Stimulated activated CD4-positive, alpha-beta T cell treated with anti-CD3 and anti-CD28 coated beads, Interleukin-12 subunit alpha, Interleukin-12 subunit beta, amount 100 ng/mL, for 48 hours (primary cell): Measurements from ENCODE around the gene SLC6A11.

Experiments
- DNase-seq, 3 donors: peaks; one replicate each; pipeline ENCODE4 v3.0.0-alpha.2; 2020; ENCODE audit warnings: low read depth in 2 of 3, low spot score in 1 of 3

Gene SLC6A11

GRCh38 chr3:10928407-10928960, 112.5 kb downstream of the SLC6A11 start:
- DNase-seq: no peak

- DNase-seq: no peak
These were observed 113.0 kb downstream of the SLC6A11 start for GRCh38 chr3:10928961-10929471.

GRCh38 chr3:10929978-10930665, 114.1 kb downstream of the SLC6A11 start:
- DNase-seq: no peak

GRCh38 chr3:10930666-10931040, 114.6 kb downstream of the SLC6A11 start:
- no peak for DNase-seq

- no peak for DNase-seq
These were observed 116.6 kb downstream of the SLC6A11 start for GRCh38 chr3:10932596-10932995.

GRCh38 chr3:10933021-10933420, 117.0 kb downstream of the SLC6A11 start:
- no peak for DNase-seq

- DNase-seq: no peak
These were observed 117.4 kb downstream of the SLC6A11 start for GRCh38 chr3:10933470-10933804.

- no peak for DNase-seq
These were observed 117.9 kb downstream of the SLC6A11 start for GRCh38 chr3:10933805-10934481.

GRCh38 chr3:10935028-10935427, 119.0 kb downstream of the SLC6A11 start:
- DNase-seq: no peak

GRCh38 chr3:10935846-10936631, 120.0 kb downstream of the SLC6A11 start:
- no peak for DNase-seq

- no peak for DNase-seq
These were observed 120.7 kb downstream of the SLC6A11 start for GRCh38 chr3:10936686-10937085.

GRCh38 chr3:10937141-10937825, 121.3 kb downstream of the SLC6A11 start:
- DNase-seq: no peak

GRCh38 chr3:10939556-10939955, 123.5 kb downstream of the SLC6A11 start:
- DNase-seq: no peak

GRCh38 chr3:10940106-10940505, 124.1 kb downstream of the SLC6A11 start:
- no peak for DNase-seq

GRCh38 chr3:10941972-10942371, 125.9 kb downstream of the SLC6A11 start:
- peak in 2 of 3 donors; percentile 7 to 24 for DNase-seq

GRCh38 chr3:10942690-10943205, 126.7 kb downstream of the SLC6A11 start:
- DNase-seq: no peak

- DNase-seq: no peak
These were observed 128.8 kb downstream of the SLC6A11 start for GRCh38 chr3:10944866-10945265.

GRCh38 chr3:10945683-10946287, 129.8 kb downstream of the SLC6A11 start:
- peak; percentile 14 to 36 (median 26) for DNase-seq

- no peak for DNase-seq
These were observed 130.5 kb downstream of the SLC6A11 start for GRCh38 chr3:10946526-10946925.

GRCh38 chr3:10948326-10948725, 132.3 kb downstream of the SLC6A11 start:
- DNase-seq: no peak
